ENCODE measurements around the gene TPSG1.

DNA sequence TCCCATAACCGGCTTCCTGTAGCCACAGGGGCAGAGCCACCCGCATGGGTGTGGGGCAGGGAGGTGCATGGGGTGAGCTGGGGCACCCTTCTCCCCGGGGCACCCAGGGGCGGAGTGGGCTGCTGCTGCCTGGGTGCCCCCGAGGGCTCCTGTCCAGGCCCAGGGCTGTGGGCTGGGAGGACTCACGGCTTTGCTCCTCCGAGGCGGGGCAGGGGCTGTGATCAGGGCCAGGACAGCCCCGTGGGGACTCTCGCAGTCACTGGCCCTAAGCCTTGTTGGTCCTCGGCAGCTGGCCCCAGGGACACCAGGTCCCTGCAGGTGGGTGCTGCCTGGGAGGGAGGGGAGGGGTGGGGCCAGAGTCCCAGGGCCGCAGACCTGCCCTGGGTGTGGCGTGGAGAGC lies 52.4 kb downstream of the TPSG1 start:
- no peak for TF ChIP-seq POLR2A (IDR thresholded peaks at IDR 0.05; ENCODE audit: low read depth, low read length)
- TF ChIP-seq POLR2AphosphoS5 (IDR thresholded peaks at IDR 0.05; ENCODE audit: low read depth, low read length) = no peak
- no peak for TF ChIP-seq TAF1 (IDR thresholded peaks at IDR 0.05; ENCODE audit: low read depth, low read length)
- no peak for TF ChIP-seq PAX5 (IDR thresholded peaks at IDR 0.05; ENCODE audit: insufficient read depth, low read length, severe bottlenecking)

All from GM12891 (cell line).